Tibial artery (tissue), 4 donors: ENCODE measurements around the gene KLHL29.

Experiments used
- DNase-seq, 2 donors: peaks; one replicate each; pipeline ENCODE4 v3.0.0-alpha.2; 2019
- H3K27ac ChIP-seq, 2 donors: fragments of 200-600 bp; sonication (generic) in 1 of 2; 1 replicate in 1 of 2; 2 replicates in 1 of 2; pipeline ENCODE4 v1.5.1; 2018 to 2019; ENCODE audit warnings: mild to moderate bottlenecking in 1 of 2
- H3K27me3 ChIP-seq, 2 donors: fragments of 200-600 bp; sonication (generic) in 1 of 2; one replicate each; pipeline versions ENCODE4 v1.5.1 to v1.6.0; 2016 to 2019
- H3K36me3 ChIP-seq, 3 donors: fragments of 200-600 bp; sonication (generic) in 2 of 3; one replicate each; pipeline ENCODE4 v1.5.1; 2016 to 2019; ENCODE audit warnings: mild to moderate bottlenecking in 2 of 3
- H3K4me1 ChIP-seq, 4 donors: fragments of 200-600 bp; sonication (generic) in 2 of 4; 1 replicate in 3 of 4; 2 replicates in 1 of 4; pipeline ENCODE4 v1.5.1; 2016 to 2019
- H3K4me3 ChIP-seq, 2 donors: fragments of 200-600 bp; sonication (generic) in 1 of 2; 1 replicate in 1 of 2; 2 replicates in 1 of 2; pipeline ENCODE4 v1.5.1; 2018 to 2019; ENCODE audit warnings: mild to moderate bottlenecking in 2 of 2
- H3K9me3 ChIP-seq, 3 donors: fragments of 200-600 bp; sonication (generic) in 1 of 3; one replicate each; pipeline ENCODE4 v1.5.1; 2016 to 2019
- intact Hi-C: fragments of 100-400 bp; cut with DNase I; formaldehyde crosslinking; loops from one replicate; pipeline ENCODE4 v1.15.0; 2023; ENCODE audit warnings: low total_unique reads
- TF ChIP-seq, protein P1 (sequence below), 2 experiments: fragments of 200-600 bp in 1 of 2; fragments of 450-650 bp in 1 of 2; IDR thresholded peaks; one replicate each; pipeline ENCODE4 v1.5.1; 2017 to 2019; ENCODE audit warnings: antibody characterized with exemption in 2 of 2, mild to moderate bottlenecking in 1 of 2, moderate library complexity in 1 of 2

KLHL29 gene

GRCh38 chr2:23426263-23426905 is 41.4 kb downstream of the KLHL29 start:
- DNase-seq: peak; percentile 87 to 94
- peak overlapping the region; percentile 71 to 80 for H3K27ac ChIP-seq
- intact Hi-C loops: no loop called here

DNA sequence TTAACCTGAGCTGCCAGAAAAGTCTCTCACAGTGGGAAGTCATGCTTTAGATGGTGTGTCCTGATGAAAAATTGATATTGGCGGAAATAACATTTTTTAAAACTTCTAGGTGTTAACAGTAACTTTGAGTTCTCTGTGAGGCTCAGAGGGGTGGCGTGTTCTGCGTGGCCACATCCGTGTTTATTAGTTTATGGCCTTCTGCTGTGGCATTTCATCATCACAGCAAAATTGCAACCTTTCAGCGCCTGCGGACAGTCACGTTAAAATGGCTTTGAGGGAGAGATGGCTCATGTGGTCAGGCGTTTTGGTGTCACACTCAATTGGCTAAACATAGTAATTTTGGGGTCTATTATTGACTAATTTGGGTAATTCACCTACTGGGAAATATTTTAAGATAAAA is 42.4 kb downstream of the KLHL29 start:
- TF ChIP-seq, protein P1, sequence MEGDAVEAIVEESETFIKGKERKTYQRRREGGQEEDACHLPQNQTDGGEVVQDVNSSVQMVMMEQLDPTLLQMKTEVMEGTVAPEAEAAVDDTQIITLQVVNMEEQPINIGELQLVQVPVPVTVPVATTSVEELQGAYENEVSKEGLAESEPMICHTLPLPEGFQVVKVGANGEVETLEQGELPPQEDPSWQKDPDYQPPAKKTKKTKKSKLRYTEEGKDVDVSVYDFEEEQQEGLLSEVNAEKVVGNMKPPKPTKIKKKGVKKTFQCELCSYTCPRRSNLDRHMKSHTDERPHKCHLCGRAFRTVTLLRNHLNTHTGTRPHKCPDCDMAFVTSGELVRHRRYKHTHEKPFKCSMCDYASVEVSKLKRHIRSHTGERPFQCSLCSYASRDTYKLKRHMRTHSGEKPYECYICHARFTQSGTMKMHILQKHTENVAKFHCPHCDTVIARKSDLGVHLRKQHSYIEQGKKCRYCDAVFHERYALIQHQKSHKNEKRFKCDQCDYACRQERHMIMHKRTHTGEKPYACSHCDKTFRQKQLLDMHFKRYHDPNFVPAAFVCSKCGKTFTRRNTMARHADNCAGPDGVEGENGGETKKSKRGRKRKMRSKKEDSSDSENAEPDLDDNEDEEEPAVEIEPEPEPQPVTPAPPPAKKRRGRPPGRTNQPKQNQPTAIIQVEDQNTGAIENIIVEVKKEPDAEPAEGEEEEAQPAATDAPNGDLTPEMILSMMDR (IDR thresholded peaks at IDR 0.05): no peak
- Histone ChIP-seq H3K4me1 (peaks cover 0 to 33% (median 20%) of the 10 kb centered on the region in 4 donors), H3K27ac (peak overlapping the region; percentile 71 to 80), H3K9me3 (no peaks in the 10 kb centered on the region), H3K36me3 (no peaks in the 10 kb centered on the region), H3K4me3 (no peak overlapping the region), H3K27me3 (no peaks in the 10 kb centered on the region)
- DNase-seq: no peak
- intact Hi-C loops: no loop called here

More at GRCh38 chr2:23426263-23426905, 41.4 kb downstream of the KLHL29 start:
- no peak overlapping the region for H3K4me3 ChIP-seq
- no peaks in the 10 kb centered on the region for H3K9me3 ChIP-seq
- peaks cover 0 to 33% (median 20%) of the 10 kb centered on the region in 4 donors for H3K4me1 ChIP-seq
- H3K36me3 ChIP-seq: no peaks in the 10 kb centered on the region
- TF ChIP-seq, protein P1 (IDR thresholded peaks at IDR 0.05): no peak
- H3K27me3 ChIP-seq: no peaks in the 10 kb centered on the region

DNA sequence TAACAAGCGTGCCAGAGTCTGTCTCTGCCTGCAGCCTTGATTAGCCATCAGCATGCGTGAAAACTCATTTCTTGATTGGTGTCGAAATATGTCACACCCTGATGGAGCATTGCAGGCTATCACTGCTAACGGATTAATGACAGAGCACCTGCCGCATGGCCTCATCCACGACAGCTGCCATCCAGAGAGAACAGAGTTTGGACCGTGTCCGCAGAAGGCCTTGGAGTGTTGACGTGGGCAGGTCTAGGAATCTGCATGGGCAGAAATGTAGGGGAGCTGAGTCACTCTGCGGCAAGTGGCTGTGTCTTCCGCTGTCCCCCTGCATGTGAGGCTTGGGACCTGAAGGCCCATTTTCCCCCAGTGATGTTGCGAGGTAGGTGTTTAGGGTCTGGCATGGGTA is 43.0 kb downstream of the KLHL29 start:
- no peak for DNase-seq
- Histone ChIP-seq H3K36me3 (no peaks in the 10 kb centered on the region), H3K27me3 (no peaks in the 10 kb centered on the region), H3K27ac (peak overlapping the region; percentile 71 to 80), H3K4me3 (no peak overlapping the region), H3K4me1 (peaks cover 0 to 33% (median 20%) of the 10 kb centered on the region in 4 donors), H3K9me3 (no peaks in the 10 kb centered on the region)
- TF ChIP-seq, protein P1 (IDR thresholded peaks at IDR 0.05): no peak
- intact Hi-C loops: no loop called here

DNA sequence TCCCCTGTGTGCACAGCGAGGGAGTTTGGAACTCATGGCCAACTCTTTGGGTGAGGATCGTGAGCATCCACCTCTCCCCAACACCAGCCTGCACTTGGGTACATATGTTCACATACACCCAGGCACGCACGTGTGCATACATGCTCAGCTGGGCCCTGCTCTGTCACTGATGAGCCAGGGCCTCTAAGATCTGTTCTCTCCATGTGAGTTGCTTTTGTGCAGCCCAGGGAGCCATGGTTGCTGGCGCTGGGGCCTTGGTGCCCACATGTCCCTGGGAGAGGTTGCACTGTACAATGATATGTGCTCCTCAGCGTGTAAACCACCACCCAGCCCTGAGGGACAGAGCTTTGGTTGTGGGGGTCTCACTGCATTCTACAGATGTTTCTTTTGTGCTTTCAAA is 44.1 kb downstream of the KLHL29 start:
- peak in 1 of 2 donors; percentile 44 for DNase-seq
- Histone ChIP-seq H3K36me3 (no peaks in the 10 kb centered on the region), H3K4me3 (no peak overlapping the region), H3K4me1 (peaks cover 0 to 33% (median 20%) of the 10 kb centered on the region in 4 donors), H3K9me3 (no peaks in the 10 kb centered on the region), H3K27me3 (no peaks in the 10 kb centered on the region), H3K27ac (peak overlapping the region; percentile 10 to 41)
- TF ChIP-seq, protein P1 (IDR thresholded peaks at IDR 0.05): no peak
- intact Hi-C loops: no loop called here

GRCh38 chr2:23430263-23430662 is 45.3 kb downstream of the KLHL29 start:
- Histone ChIP-seq H3K36me3 (no peaks in the 10 kb centered on the region), H3K4me1 (peaks cover 0 to 29% (median 19%) of the 10 kb centered on the region in 4 donors), H3K27ac (peak overlapping the region in 1 of 2 donors; percentile 15), H3K4me3 (no peak overlapping the region), H3K9me3 (no peaks in the 10 kb centered on the region), H3K27me3 (no peaks in the 10 kb centered on the region)
- TF ChIP-seq, protein P1 (IDR thresholded peaks at IDR 0.05): no peak
- no peak for DNase-seq
- intact Hi-C loops: no loop called here
